Measurements from ENCODE around the gene STX5.
A peak's percentile ranks its signal among the peaks of the same experiment; 100 is the strongest.
"Not testable (repeated sequence)": the region's sequence is repeated elsewhere in the genome, so short reads cannot be mapped to it uniquely, and the experiment has no call there.

The STX5 gene

DNA sequence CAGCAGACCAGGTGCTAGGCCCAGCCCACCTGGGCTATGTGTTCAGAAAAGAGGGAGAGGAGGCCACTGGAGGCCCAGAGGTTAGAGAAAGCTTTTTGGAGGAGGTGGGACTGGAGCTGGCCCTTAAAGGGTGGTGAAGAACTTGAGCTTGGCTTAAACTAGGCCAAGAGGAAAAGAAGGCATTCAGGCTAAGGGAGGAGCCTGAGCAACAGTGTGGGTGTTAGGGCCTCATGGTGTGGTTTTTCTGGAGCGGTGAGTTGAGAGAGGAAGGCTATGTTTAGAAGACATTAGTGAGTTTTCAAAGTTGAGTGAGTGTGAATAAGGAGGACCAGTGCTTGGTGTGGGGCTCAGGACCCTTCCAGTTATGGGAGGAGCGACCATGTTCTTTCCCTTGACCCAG is 54.5 kb downstream of the STX5 start:
- H3K4me3 ChIP-seq (replicated peaks; ENCODE audit: low read depth, low read length), result no peak overlapping the region
- DNase-seq (ENCODE audit: extremely low read depth, low read depth), result no peak
- TF ChIP-seq, protein P1, sequence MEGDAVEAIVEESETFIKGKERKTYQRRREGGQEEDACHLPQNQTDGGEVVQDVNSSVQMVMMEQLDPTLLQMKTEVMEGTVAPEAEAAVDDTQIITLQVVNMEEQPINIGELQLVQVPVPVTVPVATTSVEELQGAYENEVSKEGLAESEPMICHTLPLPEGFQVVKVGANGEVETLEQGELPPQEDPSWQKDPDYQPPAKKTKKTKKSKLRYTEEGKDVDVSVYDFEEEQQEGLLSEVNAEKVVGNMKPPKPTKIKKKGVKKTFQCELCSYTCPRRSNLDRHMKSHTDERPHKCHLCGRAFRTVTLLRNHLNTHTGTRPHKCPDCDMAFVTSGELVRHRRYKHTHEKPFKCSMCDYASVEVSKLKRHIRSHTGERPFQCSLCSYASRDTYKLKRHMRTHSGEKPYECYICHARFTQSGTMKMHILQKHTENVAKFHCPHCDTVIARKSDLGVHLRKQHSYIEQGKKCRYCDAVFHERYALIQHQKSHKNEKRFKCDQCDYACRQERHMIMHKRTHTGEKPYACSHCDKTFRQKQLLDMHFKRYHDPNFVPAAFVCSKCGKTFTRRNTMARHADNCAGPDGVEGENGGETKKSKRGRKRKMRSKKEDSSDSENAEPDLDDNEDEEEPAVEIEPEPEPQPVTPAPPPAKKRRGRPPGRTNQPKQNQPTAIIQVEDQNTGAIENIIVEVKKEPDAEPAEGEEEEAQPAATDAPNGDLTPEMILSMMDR (IDR thresholded peaks at IDR 0.05; ENCODE audit: low read depth, low read length, missing control alignments), result no peak

DNA sequence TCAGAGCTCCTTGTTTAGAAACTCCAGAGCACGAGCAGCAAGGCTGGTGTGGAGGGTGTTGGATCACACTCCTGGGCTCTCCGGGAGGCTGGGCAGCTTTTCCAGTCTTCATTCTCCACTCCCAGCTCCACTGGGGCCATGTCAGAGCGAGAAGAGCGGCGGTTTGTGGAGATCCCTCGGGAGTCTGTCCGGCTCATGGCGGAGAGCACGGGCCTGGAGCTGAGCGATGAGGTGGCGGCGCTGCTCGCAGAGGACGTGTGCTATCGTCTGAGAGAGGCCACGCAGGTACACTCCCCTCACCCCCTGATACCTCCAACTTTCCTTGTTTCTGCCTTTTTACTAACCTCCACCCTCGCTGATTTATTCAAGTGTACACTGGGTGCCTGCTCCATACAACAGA is 56.2 kb downstream of the STX5 start:
- TF ChIP-seq, protein P1 (IDR thresholded peaks at IDR 0.05; ENCODE audit: low read depth, low read length, missing control alignments), result no peak
- H3K4me3 ChIP-seq (replicated peaks; ENCODE audit: low read depth, low read length), result no peak overlapping the region

GRCh38 chr11:62774407-62774806 is 57.4 kb downstream of the STX5 start:
- DNase-seq (ENCODE audit: extremely low read depth, low read depth), result no peak
- no peak overlapping the region for H3K4me3 ChIP-seq (replicated peaks; ENCODE audit: low read depth, low read length)
- TF ChIP-seq, protein P1 (IDR thresholded peaks at IDR 0.05; ENCODE audit: low read depth, low read length, missing control alignments), result no peak

More for the DNA sequence above, 56.2 kb downstream of the STX5 start:
- no peak for DNase-seq (ENCODE audit: extremely low read depth, low read depth)

GRCh38 chr11:62771144-62772021 is 60.5 kb downstream of the STX5 start, which contains the start of gene TAF6L:
TAF6L (plus strand) TSS chr11:62771396; CDS start chr11:62775784, 4,388 bp downstream.
- peak within 1 kb of the TSS; percentile 58 for H3K4me3 ChIP-seq (replicated peaks; ENCODE audit: low read depth, low read length)
- DNase-seq (ENCODE audit: extremely low read depth, low read depth), result peak; percentile 81
- TF ChIP-seq, protein P1 (IDR thresholded peaks at IDR 0.05; ENCODE audit: low read depth, low read length, missing control alignments), result no peak

- TF ChIP-seq, protein P1 (IDR thresholded peaks at IDR 0.05; ENCODE audit: low read depth, low read length, missing control alignments), result no peak
- no peak for DNase-seq (ENCODE audit: extremely low read depth, low read depth)
- H3K4me3 ChIP-seq (replicated peaks; ENCODE audit: low read depth, low read length), result peak overlapping the region; percentile 58
Measured at GRCh38 chr11:62770778-62771143, 61.1 kb downstream of the STX5 start.

DNA sequence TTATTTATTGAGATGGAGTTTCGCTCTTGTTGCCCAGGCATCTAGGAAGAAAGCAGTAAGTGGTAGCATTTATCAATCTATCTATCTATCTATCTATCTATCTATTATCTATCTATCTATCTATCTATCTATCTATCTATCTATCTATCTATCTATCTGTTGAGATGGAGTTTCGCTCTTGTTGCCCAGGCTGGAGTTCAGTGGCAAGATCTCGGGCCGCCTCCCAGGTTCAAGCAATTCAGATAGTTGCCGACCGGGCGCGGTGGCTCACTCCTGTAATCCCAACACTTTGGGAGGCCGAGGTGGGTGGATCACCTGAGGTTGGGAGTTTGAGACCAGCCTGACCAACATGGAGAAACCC is 71.0 kb downstream of the STX5 start:
- DNase-seq (ENCODE audit: extremely low read depth, low read depth), result not testable (repeated sequence)
- 0 out of 2 replicates have a peak overlapping the region, but pooled peaks have one; percentile 11 for H3K4me3 ChIP-seq (replicated peaks; ENCODE audit: low read depth, low read length)

DNA sequence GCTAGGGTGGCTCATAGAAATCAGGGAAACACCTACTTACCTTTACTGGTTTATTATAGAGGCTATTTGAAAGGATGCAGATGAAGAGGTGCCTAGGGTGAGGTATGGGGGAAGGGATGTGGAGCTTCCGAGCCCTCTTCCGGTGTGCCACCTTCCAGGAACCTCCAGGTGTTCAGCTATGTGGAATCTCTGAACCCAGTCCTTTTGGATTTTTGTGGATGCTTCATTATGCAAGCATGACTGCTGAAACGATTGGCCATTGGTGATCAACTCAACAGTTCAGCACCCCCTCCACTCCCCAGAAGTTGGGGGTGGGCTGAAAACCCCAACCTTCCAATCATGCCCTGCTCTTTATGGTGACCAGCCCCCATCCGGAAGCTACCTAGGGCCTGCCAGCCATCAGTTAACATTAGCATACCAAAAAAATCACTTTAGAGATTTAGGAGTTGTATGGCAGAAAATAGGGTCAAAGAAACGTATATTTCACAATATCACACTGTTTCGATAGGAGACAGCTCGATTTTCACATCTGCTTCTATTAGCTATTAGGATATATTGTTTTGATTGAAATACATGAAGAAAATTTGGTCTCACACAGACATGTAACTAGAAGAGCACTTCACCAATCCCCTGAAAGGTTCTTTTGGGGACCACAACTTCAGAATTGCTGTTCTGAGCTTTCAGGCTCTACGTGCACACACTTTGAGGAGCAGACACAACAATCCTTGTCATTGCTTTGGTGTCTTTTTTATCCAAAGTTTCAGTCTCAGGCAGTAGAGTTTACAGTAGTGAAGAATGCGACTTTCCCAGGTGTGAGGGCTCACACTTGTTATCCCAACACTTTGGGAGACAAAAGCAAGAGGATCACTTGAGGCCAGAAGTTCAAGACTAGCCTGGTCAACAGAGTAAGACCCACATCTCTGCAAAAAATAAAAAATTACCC is 73.7 kb downstream of the STX5 start:
- no peak overlapping the region for H3K4me3 ChIP-seq (replicated peaks; ENCODE audit: low read depth, low read length)
- TF ChIP-seq, protein P1 (IDR thresholded peaks at IDR 0.05; ENCODE audit: low read depth, low read length, missing control alignments), result no peak
- DNase-seq (ENCODE audit: extremely low read depth, low read depth), result no peak

All from HFF-Myc (cell line).